Measurements from ENCODE around the gene CADPS.

Gene CADPS

GRCh38 chr3:62622553-62623174 is 252.6 kb downstream of the CADPS start:
- TF ChIP-seq CTCF (IDR thresholded peaks at IDR 0.05; ENCODE audit: insufficient read depth, low read length, poor library complexity, severe bottlenecking), result peak; percentile 62
- H3K4me3 ChIP-seq (replicated peaks; ENCODE audit: low read depth, low read length), result no peak overlapping the region
- H3K36me3 ChIP-seq (ENCODE audit: control insufficient read depth, insufficient read depth, low read length), result no peaks in the 10 kb centered on the region
- no peak for DNase-seq (ENCODE audit: extremely low read depth, insufficient read length)
- no peaks in the 10 kb centered on the region; the same call in 1 of the 2 replicates for H3K27me3 ChIP-seq (replicated peaks; ENCODE audit: control insufficient read depth, insufficient read depth, low read length)

- no peak overlapping the region for H3K4me3 ChIP-seq (replicated peaks; ENCODE audit: low read depth, low read length)
- TF ChIP-seq CTCF (IDR thresholded peaks at IDR 0.05; ENCODE audit: insufficient read depth, low read length, poor library complexity, severe bottlenecking), result no peak
- no peaks in the 10 kb centered on the region; the same call in 1 of the 2 replicates for H3K27me3 ChIP-seq (replicated peaks; ENCODE audit: control insufficient read depth, insufficient read depth, low read length)
- H3K36me3 ChIP-seq (ENCODE audit: control insufficient read depth, insufficient read depth, low read length), result no peaks in the 10 kb centered on the region
- no peak for DNase-seq (ENCODE audit: extremely low read depth, insufficient read length)
These were observed 253.3 kb downstream of the CADPS start for GRCh38 chr3:62621925-62622324.

- no peaks in the 10 kb centered on the region; the same call in 1 of the 2 replicates for H3K27me3 ChIP-seq (replicated peaks; ENCODE audit: control insufficient read depth, insufficient read depth, low read length)
- no peaks in the 10 kb centered on the region for H3K36me3 ChIP-seq (ENCODE audit: control insufficient read depth, insufficient read depth, low read length)
- TF ChIP-seq CTCF (IDR thresholded peaks at IDR 0.05; ENCODE audit: insufficient read depth, low read length, poor library complexity, severe bottlenecking), result no peak
- no peak for DNase-seq (ENCODE audit: extremely low read depth, insufficient read length)
- no peak overlapping the region for H3K4me3 ChIP-seq (replicated peaks; ENCODE audit: low read depth, low read length)
These were observed 254.0 kb downstream of the CADPS start for GRCh38 chr3:62621176-62621575.

- no peak for TF ChIP-seq CTCF (IDR thresholded peaks at IDR 0.05; ENCODE audit: insufficient read depth, low read length, poor library complexity, severe bottlenecking)
- Histone ChIP-seq H3K4me3 (replicated peaks; ENCODE audit: low read depth, low read length) (no peak overlapping the region), H3K27me3 (replicated peaks; ENCODE audit: control insufficient read depth, insufficient read depth, low read length) (no peaks in the 10 kb centered on the region; the same call in none of the 2 replicates), H3K36me3 (ENCODE audit: control insufficient read depth, insufficient read depth, low read length) (no peaks in the 10 kb centered on the region)
- no peak for DNase-seq (ENCODE audit: extremely low read depth, insufficient read length)
These were observed 259.9 kb downstream of the CADPS start for GRCh38 chr3:62615258-62615849.

GRCh38 chr3:62614527-62614926 is 260.7 kb downstream of the CADPS start:
- H3K4me3 ChIP-seq (replicated peaks; ENCODE audit: low read depth, low read length), result no peak overlapping the region
- H3K36me3 ChIP-seq (ENCODE audit: control insufficient read depth, insufficient read depth, low read length), result no peaks in the 10 kb centered on the region
- no peak for DNase-seq (ENCODE audit: extremely low read depth, insufficient read length)
- no peaks in the 10 kb centered on the region; the same call in none of the 2 replicates for H3K27me3 ChIP-seq (replicated peaks; ENCODE audit: control insufficient read depth, insufficient read depth, low read length)
- TF ChIP-seq CTCF (IDR thresholded peaks at IDR 0.05; ENCODE audit: insufficient read depth, low read length, poor library complexity, severe bottlenecking), result no peak

All from GM06990 (cell line).